Fibroblast of the conjunctiva (primary cell): ENCODE measurements around the gene NDOR1.

Experiments used
- DNase-seq: peaks from one replicate; pipeline ENCODE4 v3.0.0-alpha.2; 2010; ENCODE audit warnings: low read depth

Gene NDOR1

DNA sequence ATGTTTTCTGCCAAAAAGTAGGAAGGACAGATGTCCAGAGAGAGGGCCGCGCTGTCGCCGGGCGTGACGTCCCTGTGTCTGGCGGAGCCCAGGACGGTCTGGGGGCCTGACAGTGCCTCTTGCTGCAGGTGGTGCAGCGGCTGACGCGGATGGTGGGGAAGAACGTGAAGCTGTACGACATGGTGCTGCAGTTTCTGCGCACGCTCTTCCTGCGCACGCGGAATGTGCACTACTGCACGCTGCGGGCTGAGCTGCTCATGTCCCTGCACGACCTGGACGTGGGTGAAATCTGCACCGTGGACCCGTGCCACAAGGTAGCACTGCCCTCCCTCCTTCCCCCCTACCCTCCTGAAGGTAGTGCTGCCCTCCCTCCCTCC lies 57.4 kb downstream of the NDOR1 start:
- no peak for DNase-seq

GRCh38 chr9:137263506-137263905 lies 58.0 kb downstream of the NDOR1 start:
- DNase-seq: no peak

GRCh38 chr9:137264067-137264466 lies 58.6 kb downstream of the NDOR1 start:
- no peak for DNase-seq

GRCh38 chr9:137265496-137266161 lies 60.1 kb downstream of the NDOR1 start:
- DNase-seq: no peak

DNA sequence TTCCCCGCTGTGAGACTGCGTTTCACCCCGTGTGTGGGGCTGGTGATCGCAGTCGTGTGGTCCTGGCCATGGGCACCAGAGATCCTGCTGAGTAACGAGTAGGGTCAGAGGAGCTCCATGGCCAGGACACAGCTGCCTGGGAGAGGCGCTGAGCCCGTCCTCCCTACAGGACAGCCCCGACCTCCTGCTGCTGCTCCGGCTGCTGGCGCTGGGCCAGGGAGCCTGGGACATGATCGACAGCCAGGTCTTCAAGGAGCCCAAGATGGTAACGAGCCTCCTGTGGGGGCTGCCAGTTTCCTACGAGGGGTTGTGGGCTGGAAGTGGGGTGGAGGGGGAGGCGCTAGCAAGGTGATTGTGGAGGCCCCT lies 60.6 kb downstream of the NDOR1 start:
- DNase-seq: no peak
